Measurements from ENCODE around the gene C10orf95.
"Not testable (repeated sequence)": the region's sequence is repeated elsewhere in the genome, so short reads cannot be mapped to it uniquely, and the experiment has no call there.

The C10orf95 gene

GRCh38 chr10:102451105-102451969 lies at the start of gene C10orf95:
Gene C10orf95, minus strand, starts transcription at chr10:102451543. Its CDS starts 450 bp downstream, at chr10:102451093.
- DNase-seq (ENCODE audit: low read depth): peak; percentile 10
- peak within 1 kb of the TSS; percentile 95 for H3K4me3 ChIP-seq (ENCODE audit: low read depth, low read length)
- TF ChIP-seq CTCF (IDR thresholded peaks at IDR 0.05; ENCODE audit: insufficient read depth, low read depth, low read length, missing control alignments): no peak

DNA sequence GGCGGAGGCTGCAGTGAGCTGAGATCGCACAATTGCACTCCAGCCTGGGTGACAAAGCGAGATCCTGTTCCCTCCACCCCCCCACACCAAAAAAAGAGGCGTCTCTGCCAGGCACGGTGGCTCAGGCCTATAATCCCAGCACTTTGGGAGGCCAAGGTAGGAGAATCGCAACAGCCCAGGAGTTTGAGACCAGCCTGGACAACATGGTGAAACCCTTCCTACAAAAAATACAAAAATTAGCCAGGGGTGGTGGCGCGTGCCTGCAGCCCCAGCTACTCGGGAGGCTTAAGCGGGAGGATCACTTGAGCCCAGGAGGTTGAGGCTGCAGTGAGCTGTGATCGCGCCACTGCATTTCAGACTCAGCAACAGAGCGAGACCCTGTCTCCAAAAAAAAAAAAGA lies 49.3 kb upstream of the C10orf95 start:
- not testable (repeated sequence) for H3K4me3 ChIP-seq (ENCODE audit: low read depth, low read length)

DNA sequence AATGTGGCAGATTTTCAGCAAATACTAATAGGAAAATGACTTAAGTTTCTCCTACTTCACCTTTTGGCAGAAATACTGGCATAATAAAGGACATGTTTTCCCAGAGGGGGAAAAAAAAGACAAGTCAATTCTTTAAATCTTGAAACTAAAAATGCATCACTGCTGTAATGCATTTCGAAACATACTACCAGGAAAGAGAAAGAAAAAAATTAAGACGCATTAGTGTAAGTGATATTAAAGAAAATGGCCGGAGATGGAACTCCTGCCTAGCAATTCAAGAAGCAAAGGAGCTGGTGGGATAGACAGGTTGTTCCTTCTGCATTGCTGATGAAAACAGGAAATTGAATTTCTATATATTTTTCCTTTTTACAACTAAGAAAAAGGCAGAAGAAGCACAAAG lies 48.0 kb upstream of the C10orf95 start:
- DNase-seq (ENCODE audit: low read depth): no peak
- H3K4me3 ChIP-seq (ENCODE audit: low read depth, low read length): no peak overlapping the region
- no peak for TF ChIP-seq CTCF (IDR thresholded peaks at IDR 0.05; ENCODE audit: insufficient read depth, low read depth, low read length, missing control alignments)

More for the DNA sequence above, 49.3 kb upstream of the C10orf95 start:
- not testable (repeated sequence) for DNase-seq (ENCODE audit: low read depth)

GRCh38 chr10:102497545-102497944 lies 46.2 kb upstream of the C10orf95 start:
- no peak overlapping the region for H3K4me3 ChIP-seq (ENCODE audit: low read depth, low read length)
- TF ChIP-seq CTCF (IDR thresholded peaks at IDR 0.05; ENCODE audit: insufficient read depth, low read depth, low read length, missing control alignments): no peak
- no peak for DNase-seq (ENCODE audit: low read depth)

GRCh38 chr10:102493771-102494170 lies 42.4 kb upstream of the C10orf95 start:
- no peak overlapping the region for H3K4me3 ChIP-seq (ENCODE audit: low read depth, low read length)
- no peak for DNase-seq (ENCODE audit: low read depth)
- TF ChIP-seq CTCF (IDR thresholded peaks at IDR 0.05; ENCODE audit: insufficient read depth, low read depth, low read length, missing control alignments): no peak

DNA sequence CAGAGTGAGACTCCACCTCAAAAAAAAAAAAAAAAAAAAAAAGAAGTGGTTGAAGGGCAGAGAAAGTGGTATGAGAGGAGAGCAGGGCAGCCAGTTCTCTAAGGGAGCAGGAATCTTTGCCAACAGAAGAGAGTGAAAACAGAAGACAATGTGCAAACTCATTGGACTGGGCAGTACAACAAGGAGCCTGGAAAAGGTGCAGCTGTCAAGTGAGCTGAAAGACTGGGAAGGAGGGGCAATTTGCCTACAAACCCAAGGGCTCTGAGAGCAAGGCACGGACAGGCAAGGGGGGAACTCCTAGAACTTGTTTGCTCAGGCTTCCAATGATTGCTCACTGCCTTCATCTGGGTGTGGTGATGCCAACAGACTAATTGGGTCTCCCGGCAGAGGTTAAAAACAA lies 41.6 kb upstream of the C10orf95 start:
- no peak overlapping the region for H3K4me3 ChIP-seq (ENCODE audit: low read depth, low read length)
- TF ChIP-seq CTCF (IDR thresholded peaks at IDR 0.05; ENCODE audit: insufficient read depth, low read depth, low read length, missing control alignments): no peak
- no peak for DNase-seq (ENCODE audit: low read depth)

DNA sequence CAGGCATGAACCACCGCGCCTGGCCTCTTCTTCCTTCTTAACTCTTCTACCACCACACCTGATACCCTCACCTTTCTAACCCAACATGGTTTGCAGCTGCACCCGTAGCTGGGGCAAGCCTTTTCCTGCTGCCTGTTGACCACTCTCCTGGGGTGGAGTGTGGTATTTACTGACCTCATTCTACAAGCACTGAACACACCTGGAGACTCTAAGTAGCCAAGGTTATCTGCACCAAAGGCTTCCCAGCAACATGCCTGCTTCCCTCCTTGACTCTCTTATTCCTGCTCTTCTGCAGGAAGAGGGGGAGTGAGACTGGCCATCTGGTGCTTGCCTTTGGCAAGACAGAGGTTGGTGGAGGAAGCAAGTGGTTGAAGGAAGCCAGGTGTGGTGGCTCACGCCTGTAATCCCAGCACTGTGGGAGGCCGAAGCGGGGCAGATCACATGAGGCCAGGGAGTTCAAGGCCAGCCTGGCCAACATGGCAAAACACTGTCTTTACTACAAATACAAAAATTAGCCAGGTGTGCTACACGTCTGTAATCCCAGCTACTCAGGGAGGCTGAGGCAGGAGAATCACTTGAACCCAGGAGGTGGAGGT lies 41.1 kb upstream of the C10orf95 start:
- H3K4me3 ChIP-seq (ENCODE audit: low read depth, low read length): no peak overlapping the region
- TF ChIP-seq CTCF (IDR thresholded peaks at IDR 0.05; ENCODE audit: insufficient read depth, low read depth, low read length, missing control alignments): no peak
- DNase-seq (ENCODE audit: low read depth): no peak
